IPS-NIHi11 (cell line): ENCODE results near the gene SLC27A6.
"Not testable (repeated sequence)": the region's sequence is repeated elsewhere in the genome, so short reads cannot be mapped to it uniquely, and the experiment has no call there.

Source experiments
- DNase-seq: peaks from one replicate; pipeline ENCODE4 v3.0.0; 2012; ENCODE audit warnings: mixed read lengths, low spot score

The SLC27A6 gene

DNA sequence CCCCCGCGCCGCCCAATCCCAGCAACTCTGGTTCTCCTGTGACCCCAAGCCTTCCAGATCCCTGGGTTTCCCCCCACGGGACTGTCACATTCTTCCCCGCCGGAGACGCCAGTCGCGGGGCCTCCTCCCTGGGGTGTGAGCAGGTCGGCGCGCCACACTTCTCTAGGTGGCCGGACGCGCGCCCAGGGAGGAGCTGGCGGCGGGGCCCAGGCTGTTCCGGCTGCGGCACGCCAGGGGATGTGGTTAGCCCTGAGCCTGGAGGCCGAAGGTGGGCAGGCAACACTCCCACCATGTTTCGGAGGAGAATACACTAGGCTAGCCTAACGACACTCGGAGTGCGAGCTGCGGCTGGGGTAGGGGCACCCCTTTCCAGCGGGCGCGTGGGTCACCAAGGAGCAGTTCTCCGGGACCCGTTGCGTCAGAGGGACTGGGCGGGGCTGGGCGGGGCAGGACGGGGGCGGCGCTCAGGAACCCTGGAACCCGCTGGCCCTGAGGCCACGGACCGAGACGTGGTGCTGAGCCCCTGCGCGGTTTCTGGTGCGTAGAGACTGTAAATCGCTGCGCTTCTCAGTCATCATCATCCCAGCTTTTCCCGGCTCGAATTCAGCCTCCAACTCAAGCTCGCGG is at the start of gene SLC27A6:
Gene SLC27A6 (plus strand): TSS at position 478 of the 627 bp plus-strand sequence. CDS start 650 bp downstream, outside the sequence.
- DNase-seq, result peak; percentile 77

DNA sequence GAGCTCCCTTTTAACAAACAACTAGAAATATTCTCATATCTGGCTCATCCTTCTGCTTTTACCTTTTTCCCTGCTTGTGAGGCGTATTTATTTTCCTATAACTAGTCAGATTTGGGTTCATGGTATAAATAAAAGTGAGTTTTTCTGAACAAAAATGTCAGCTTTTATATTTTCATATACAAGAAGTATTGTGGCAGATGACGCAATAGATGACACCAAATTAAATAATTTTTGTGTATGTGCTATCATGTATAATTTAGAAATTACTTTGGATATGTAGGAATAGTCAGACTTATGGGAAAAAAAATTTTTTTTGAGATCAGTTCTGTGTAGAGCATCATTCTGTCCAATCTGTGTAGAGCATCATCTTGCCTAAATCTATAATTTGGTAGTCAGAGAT is 45.7 kb upstream of the SLC27A6 start:
- DNase-seq, result no peak

- no peak for DNase-seq
Observed at GRCh38 chr5:128920345-128921215, 44.7 kb upstream of the SLC27A6 start.

GRCh38 chr5:128924299-128924698 is 41.0 kb upstream of the SLC27A6 start:
- no peak for DNase-seq

- DNase-seq, result no peak
Observed at GRCh38 chr5:128925973-128926372, 39.3 kb upstream of the SLC27A6 start.

- no peak for DNase-seq
Observed at GRCh38 chr5:128927644-128928043, 37.6 kb upstream of the SLC27A6 start.

DNA sequence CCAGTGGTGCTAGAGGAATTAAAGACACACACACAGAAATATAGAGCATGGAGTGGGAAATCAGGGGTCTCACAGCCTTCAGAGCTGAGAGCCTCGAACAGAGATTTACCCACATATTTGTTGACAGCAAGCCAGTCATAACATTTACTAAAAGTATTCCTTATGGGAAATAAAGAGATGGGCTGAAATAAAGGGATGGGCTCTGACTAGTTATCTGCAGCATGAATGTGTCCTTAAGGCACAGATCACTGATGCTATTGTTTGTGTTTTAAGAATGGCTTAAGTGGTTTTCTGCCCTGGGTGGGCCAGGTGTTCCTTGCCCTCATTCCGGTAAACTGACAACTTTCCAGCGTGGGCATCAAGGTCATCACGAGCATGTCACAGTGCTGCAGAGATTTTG is 33.1 kb upstream of the SLC27A6 start:
- DNase-seq, result not testable (repeated sequence)

DNA sequence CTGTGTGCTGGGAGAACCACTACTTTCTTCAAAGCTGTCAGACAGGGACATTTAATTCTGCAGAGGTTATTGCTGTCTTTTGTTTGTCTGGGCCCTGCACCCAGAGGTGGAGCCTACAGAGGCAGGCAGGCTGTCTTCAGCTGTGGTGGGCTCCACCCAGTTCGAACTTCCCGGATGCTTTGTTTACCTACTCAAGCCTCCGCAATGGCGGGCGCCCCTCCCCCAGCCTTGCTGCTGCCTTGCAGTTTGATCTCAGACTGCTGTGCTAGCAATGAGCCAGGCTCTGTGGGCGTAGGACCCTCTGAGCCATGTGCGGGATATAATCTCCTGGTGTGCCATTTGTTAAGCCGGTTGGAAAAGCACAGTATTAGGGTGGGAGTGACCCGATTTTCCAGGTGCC is 22.2 kb upstream of the SLC27A6 start:
- DNase-seq, result not testable (repeated sequence)

DNA sequence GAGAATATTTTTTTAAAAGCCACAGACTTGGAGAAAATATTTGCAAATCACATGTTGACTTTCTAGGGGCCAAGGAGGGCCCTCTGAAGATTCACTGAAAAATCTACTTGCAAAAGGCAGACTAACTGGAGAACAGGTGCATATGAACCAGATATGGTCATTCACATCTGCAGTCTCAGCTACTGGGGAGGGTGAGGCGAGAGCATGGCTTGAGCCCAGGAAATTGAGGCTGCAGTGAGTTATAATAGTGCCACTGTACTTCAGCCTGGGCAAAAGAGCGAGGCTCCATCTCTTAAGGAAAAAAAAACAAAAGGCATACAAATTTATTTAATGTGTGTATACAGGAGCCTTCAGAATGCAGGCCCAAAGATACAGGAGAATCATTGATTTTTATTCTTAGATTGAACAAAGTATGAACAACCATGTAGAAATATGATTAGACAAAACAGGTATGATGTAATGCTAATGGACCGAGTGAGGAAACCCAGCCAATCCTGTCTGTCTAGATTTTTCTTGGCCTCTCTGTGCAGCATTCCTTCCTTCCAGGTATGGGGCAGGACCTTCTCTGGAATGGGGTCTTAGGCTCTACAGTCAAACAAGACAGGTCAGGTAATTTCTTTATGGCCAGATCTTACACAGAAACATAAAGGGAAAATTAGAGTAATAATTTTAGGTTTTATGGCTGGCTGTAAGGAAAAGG is 15.3 kb upstream of the SLC27A6 start:
- DNase-seq, result no peak

GRCh38 chr5:128951301-128951700 is 14.0 kb upstream of the SLC27A6 start:
- not testable (repeated sequence) for DNase-seq

DNA sequence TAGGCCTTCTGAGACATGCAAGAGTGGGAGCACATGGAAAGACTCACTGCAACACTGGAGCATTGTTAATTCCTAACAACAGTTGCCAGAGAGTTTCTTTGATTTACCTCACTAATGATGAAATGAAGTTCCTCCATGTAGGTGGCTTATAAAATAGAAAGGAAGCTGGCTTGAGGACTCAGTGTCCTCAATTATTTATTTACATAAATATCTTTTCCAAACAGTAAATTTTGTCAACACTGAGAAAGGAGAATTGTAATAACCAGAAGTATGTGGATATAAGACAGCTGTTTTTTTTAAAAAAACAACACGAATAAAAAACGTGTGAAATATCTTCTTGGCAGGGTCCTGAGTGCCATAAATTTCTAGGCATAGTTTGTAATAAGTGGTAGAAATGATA is 9.1 kb upstream of the SLC27A6 start:
- no peak for DNase-seq

DNA sequence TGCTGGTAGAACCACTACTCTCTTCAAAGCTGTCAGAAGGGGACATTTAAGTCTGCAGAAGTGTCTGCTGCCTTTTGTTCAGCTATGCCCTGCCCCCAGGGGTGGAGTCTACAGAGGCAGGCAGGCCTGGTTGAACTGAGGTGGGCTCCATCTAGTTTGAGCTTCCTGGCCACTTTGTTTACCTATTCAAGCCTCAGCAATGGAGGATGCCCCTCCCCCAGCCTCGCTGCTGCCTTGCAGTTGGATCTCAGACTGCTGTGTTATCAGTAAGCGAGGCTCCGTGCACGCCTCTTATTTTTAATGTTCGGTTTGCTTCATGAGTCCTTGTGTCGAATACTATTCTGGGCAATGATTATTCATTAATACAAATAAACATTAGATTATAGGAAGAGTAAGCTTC is 3.1 kb upstream of the SLC27A6 start:
- DNase-seq, result no peak

DNA sequence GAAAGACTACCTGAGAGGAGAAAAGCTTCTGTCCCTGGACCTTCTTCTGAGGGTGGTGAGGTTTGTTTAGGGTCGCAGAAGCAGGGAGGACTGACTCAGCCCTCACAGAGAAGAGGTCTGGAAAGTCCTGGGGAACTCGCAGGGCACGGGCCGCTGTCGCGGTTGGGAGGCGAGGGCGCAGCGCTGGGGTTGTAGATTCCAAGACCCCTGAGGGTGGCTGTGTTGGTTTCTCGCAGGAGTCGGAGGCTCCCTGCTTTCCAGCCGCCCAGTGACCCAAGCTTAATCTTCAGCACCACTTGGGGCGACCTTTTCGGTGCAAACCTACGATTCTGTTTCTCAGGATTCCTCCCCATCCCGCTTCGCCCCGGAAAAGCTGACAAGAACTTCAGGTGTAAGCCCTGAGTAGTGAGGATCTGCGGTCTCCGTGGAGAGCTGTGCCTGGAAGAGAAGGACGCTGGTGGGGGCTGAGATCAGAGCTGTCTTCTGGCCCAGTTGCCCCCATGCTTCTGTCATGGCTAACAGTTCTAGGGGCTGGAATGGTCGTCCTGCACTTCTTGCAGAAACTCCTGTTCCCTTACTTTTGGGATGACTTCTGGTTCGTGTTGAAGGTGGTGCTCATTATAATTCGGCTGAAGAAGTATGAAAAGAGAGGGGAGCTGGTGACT is 482 bp downstream of the SLC27A6 start:
- peak; percentile 31 for DNase-seq

GRCh38 chr5:128966375-128966774 is 1.1 kb downstream of the SLC27A6 start:
- DNase-seq, result no peak

DNA sequence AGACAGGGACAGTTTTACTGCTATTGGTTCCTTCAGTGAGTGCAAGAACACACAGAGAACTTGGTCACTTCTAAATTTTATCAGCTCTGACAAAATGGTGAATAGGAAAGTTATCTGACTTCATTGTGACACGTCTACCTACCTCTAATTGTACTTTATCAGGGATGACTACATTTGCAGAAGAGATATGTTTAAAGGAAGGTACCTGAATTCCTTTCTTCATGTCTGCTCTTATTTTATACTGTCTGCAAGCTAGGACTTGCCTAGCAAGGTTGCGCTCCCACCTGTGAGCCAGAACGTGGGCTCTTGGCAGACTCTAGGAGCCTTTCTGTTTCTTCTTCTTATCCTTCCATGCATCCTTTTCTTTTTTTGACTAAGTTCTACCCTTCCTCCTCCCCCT is 1.6 kb downstream of the SLC27A6 start:
- no peak for DNase-seq

- no peak for DNase-seq
Observed at GRCh38 chr5:128973244-128973643, 8.0 kb downstream of the SLC27A6 start.

DNA sequence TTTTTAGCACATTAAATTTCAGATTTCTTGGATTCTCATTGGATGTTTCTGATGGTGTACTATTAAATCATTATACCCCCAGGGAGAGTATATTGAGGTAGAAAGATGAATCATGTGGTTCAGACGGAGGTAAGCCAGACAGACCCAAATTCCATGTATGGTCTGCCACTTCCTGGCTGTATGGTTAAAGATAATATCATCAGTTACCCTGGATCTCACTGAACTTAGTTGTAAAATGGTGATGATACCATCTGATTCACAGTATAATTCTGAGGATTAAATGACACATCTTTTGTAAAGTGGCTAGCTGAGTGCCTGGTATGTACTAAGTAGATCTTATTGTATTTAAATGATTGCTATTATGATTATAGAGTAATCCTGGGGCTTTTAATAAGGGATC is 9.3 kb downstream of the SLC27A6 start:
- no peak for DNase-seq

DNA sequence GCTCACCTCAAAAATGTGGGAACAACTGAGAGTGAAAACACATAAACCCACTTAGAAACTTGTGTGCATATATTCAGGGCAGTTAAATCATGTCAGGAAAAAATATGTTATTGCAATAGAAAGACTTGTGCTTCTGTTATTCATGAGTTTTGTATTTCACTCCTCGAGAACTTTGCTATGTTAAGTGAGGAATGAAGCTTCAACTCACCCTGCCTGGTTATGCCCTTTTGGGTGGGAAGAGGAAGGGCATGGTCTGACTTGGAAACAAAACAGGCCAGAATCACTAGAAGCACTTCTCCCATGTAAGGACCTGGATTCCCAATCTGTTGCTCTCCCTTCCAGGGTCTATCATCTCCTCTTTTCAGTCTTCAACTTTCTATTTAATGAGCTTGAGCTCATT is 14.5 kb downstream of the SLC27A6 start:
- DNase-seq, result no peak

GRCh38 chr5:128980917-128981316 is 15.6 kb downstream of the SLC27A6 start:
- DNase-seq, result no peak

DNA sequence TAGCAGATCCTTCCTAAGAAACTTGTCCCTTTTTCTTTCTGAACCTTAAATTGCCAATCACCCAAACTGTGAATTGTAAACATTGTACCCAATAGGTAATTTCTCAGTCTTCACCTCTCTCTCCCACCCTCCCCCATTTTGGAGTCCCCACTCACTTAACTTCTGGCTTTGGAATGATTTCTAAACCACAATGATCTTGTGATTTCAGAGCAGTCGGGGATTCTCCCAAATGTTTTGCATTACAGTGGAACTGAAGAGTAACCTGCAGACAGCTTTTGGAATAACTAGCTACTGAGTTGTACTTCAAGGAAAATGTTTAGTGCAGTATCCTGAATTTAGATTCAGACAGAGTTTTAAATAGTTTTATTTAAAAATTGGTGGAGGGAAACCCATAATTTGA is 19.2 kb downstream of the SLC27A6 start:
- no peak for DNase-seq

- no peak for DNase-seq
Observed at GRCh38 chr5:128988476-128988875, 23.2 kb downstream of the SLC27A6 start.

DNA sequence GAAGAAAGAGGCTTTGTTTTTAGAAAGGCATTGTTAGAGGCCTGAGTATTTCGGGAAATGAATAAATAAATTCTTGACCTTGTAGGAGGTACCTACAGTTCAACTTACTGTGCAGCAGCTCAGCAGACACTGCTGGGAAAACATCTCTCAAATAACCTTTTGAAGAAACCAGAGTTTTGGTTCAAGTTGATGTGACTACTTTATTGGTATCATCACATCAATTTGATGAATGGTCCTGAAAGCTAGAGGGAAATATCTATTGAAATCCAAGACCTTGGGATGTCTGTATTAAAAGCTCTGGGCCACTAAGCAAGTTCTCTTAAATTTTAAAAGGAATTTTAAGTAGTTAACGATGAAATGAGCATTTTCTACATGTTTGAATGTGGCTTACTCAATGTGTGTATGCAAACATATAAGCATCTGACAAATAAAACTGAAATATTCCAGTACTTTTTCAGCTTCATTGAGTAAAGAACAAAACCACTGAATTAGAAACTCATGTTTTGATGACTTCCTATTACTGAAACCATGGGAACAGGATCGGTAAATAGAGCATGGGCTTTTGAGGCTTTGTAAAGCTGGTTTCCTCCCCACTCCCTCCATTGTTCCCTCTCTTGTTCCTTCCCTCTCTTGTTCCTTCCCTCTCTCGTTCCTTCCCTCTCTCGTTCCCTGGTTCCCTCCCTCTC is 36.7 kb downstream of the SLC27A6 start:
- DNase-seq, result no peak
